Measurements from ENCODE around the gene HHAT.

Gene HHAT

GRCh38 chr1:210489491-210489890 is 160.8 kb downstream of the HHAT start:
- TF ChIP-seq, protein P1, sequence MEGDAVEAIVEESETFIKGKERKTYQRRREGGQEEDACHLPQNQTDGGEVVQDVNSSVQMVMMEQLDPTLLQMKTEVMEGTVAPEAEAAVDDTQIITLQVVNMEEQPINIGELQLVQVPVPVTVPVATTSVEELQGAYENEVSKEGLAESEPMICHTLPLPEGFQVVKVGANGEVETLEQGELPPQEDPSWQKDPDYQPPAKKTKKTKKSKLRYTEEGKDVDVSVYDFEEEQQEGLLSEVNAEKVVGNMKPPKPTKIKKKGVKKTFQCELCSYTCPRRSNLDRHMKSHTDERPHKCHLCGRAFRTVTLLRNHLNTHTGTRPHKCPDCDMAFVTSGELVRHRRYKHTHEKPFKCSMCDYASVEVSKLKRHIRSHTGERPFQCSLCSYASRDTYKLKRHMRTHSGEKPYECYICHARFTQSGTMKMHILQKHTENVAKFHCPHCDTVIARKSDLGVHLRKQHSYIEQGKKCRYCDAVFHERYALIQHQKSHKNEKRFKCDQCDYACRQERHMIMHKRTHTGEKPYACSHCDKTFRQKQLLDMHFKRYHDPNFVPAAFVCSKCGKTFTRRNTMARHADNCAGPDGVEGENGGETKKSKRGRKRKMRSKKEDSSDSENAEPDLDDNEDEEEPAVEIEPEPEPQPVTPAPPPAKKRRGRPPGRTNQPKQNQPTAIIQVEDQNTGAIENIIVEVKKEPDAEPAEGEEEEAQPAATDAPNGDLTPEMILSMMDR (IDR thresholded peaks at IDR 0.05; ENCODE audit: borderline replicate concordance, insufficient read depth, low read depth, low read length), result no peak
- H3K4me3 ChIP-seq (ENCODE audit: low read depth, low read length), result no peak overlapping the region

DNA sequence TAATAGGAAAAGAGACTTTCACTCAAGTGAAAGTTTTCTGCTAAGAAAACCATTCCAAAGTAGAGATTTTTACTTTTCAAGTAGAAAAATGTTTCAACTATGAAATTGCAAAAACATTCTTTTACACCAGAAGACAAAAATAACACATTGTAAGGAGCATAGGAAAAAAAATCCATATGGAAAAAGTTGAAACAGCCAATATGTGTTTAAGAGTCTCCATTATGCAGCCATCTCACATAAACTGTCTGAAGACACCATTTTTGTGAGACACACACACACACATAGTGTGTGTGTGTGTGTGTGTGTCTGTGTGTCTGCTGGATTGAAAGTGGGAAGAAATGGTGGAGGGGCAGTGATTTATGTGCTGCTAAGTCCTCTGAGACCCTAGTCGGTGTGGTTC is 162.1 kb downstream of the HHAT start:
- TF ChIP-seq, protein P1 (IDR thresholded peaks at IDR 0.05; ENCODE audit: borderline replicate concordance, insufficient read depth, low read depth, low read length), result no peak
- no peak overlapping the region for H3K4me3 ChIP-seq (ENCODE audit: low read depth, low read length)

GRCh38 chr1:210496063-210496462 is 167.4 kb downstream of the HHAT start:
- H3K4me3 ChIP-seq (ENCODE audit: low read depth, low read length), result no peak overlapping the region
- TF ChIP-seq, protein P1 (IDR thresholded peaks at IDR 0.05; ENCODE audit: borderline replicate concordance, insufficient read depth, low read depth, low read length), result no peak

DNA sequence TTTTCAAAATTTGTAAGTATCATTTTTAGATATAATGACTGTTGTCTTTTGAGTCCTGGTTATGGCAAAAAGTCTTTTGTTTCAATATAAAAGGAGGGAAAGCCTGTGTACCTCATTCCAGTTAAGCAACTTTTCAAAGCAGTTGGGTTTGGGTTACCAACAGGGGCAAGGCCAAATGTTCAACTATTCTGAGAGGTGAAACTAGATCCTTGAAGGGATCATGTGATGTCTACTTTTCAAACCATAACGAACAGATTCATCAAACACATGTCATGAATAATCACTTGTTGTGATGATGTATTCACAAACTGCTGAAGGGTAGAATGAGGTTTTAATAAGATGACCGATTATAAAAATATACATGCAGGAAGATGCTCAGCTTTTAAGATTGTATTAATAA is 171.3 kb downstream of the HHAT start:
- H3K4me3 ChIP-seq (ENCODE audit: low read depth, low read length), result no peak overlapping the region
- TF ChIP-seq, protein P1 (IDR thresholded peaks at IDR 0.05; ENCODE audit: borderline replicate concordance, insufficient read depth, low read depth, low read length), result no peak

DNA sequence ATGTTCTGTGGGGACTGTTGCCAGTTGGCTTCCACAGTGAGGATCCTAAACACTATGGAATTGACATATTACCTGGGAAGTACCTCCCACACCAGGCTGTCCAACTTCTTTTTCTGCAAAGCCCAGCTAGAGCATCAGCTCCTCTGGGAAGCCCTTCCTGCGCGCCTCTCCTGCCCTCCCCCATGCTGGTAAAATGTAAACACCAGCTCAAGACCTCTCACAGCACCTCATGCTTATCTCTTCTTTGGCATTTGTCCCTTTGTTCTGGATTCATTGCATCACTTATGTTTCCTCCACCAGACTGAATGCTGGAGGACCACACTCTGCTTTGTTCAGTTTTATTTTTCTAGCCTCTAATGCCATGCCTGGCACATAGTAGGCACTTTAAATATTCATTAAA is 172.1 kb downstream of the HHAT start:
- H3K4me3 ChIP-seq (ENCODE audit: low read depth, low read length), result no peak overlapping the region
- TF ChIP-seq, protein P1 (IDR thresholded peaks at IDR 0.05; ENCODE audit: borderline replicate concordance, insufficient read depth, low read depth, low read length), result no peak

- no peak overlapping the region for H3K4me3 ChIP-seq (ENCODE audit: low read depth, low read length)
- TF ChIP-seq, protein P1 (IDR thresholded peaks at IDR 0.05; ENCODE audit: borderline replicate concordance, insufficient read depth, low read depth, low read length), result no peak
Measured at GRCh38 chr1:210504286-210504685, 175.6 kb downstream of the HHAT start.

- H3K4me3 ChIP-seq (ENCODE audit: low read depth, low read length), result no peak overlapping the region
- TF ChIP-seq, protein P1 (IDR thresholded peaks at IDR 0.05; ENCODE audit: borderline replicate concordance, insufficient read depth, low read depth, low read length), result no peak
Measured at GRCh38 chr1:210505601-210506496, 177.1 kb downstream of the HHAT start.

Measured in GM12875 (cell line).